Measurements from ENCODE around the gene CTCFL.

- no peak for TF ChIP-seq POLR2A (IDR thresholded peaks at IDR 0.05; ENCODE audit: low read depth, low read length)
- TF ChIP-seq TAF1 (IDR thresholded peaks at IDR 0.05; ENCODE audit: low read depth, low read length): no peak
- no peak for TF ChIP-seq POLR2AphosphoS5 (IDR thresholded peaks at IDR 0.05; ENCODE audit: low read depth, low read length)
Observed at GRCh38 chr20:57543754-57544153, 18.8 kb upstream of the CTCFL start.

Data from GM12891 (cell line).